ENCODE measurements around the gene CSRP1. TPM values are rescaled to one million over a fixed set of nuclear protein-coding genes. Genes with fewer than 3 reads are reported as not detected.
"Not testable (repeated sequence)": the region's sequence is repeated elsewhere in the genome, so short reads cannot be mapped to it uniquely, and the experiment has no call there.

The CSRP1 gene
- 100 to 1,000 TPM; 130 to 137 (median 136) TPM for polyA plus RNA-seq (ENCODE audit: insufficient read length in 3 of 3)

DNA sequence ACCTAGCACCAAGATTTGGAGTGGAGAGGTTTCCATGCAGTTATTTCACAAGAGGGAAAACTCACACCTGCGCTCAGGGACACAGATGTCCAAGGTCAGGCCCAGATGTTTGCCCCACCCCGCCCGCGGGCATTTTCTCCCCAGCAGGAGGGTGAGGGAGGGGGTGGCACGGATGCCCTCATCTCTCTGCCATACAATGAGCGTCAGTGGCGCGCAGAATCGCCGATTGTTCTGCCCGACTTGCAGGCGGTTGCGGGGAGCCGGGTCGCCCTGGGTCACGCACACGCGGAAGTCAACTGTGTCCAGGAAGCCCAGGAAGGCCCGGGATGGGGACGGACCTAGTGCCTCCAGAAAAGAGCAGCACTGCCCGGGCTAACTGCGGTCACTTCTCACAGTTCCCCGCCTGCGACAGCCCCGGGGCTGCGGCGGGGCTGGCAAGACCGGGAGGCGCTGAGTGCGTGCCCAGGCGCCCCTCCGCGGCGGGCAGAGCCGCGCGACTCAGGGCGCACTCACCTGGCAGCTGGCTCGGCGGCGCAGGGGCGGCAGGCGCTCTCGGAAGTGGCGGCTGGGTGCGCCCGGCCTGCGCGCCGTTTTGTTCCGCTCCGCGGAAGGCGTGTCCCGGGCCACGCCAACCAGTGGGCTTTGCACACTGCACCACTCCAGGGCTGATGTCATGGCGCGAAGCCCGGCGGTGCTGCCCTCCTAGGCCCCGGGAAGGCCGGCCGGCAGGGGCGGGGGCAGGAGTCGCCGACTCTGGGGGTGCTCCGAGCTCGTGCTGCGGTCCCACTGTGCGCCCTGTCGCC is at the start of gene CSRP1:
Gene CSRP1 (minus strand): TSS at position 567 of the 803 bp plus-strand sequence. CDS start 10,820 bp downstream, outside the sequence.
- no peak for DNase-seq (ENCODE audit: low read depth in 3 of 3, low spot score in 2 of 3)

DNA sequence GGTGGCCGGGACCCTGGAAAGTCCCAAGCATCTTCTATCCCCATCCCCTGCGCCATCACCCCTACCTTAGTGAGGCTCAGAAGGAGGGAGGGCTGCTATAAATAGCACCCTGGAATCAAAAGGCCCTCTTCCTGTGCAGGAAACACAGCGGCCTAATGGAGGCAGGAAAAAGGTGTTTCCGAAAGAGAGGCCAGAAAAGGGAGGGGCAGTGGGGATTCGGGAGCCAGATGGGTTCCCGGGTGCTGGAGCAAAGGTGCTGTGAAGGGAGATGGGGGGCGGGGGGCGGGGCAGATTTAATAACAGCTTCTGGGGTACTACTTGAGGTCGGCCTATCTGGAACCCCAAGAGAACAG is 48.6 kb upstream of the CSRP1 start:
- DNase-seq (ENCODE audit: low read depth in 3 of 3, low spot score in 2 of 3), result no peak

DNA sequence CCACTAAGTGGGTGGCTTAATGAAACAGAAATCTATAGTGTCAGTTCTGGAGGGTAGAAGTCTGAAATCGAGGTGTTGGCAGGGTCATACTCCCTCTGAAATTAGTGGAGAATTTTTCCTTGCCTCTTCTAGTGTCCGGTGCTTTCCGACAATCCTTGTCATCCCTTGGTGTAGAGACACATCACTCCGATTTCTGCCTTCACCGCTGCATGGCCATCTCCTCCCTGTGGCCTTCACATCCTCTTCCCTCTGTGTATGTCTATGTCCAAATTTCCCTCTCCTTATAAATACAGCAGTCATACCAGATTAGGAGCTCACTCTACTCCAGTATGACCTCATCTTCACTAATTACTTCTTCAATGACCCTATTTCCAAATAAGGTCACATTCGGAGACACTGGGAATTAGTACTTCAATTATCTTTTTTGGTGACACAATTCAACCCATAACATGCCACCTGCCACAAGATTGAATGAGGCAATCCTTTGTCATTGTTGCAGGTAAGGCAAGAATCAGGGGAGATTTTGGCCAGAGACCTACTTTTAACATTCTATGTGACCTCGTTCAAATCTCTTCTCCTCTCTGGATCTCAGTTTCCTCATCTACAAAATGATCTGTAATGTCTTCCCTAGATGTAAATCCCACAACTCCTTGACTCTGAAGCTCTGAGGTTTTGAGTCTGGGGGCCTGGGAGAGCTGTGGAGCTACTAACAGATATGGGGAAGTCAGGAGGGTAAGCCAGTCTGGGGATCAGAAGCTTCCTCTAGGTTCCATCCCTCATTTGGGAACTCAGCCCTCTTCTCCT is 48.1 kb upstream of the CSRP1 start:
- DNase-seq (ENCODE audit: low read depth in 3 of 3, low spot score in 2 of 3), result no peak

DNA sequence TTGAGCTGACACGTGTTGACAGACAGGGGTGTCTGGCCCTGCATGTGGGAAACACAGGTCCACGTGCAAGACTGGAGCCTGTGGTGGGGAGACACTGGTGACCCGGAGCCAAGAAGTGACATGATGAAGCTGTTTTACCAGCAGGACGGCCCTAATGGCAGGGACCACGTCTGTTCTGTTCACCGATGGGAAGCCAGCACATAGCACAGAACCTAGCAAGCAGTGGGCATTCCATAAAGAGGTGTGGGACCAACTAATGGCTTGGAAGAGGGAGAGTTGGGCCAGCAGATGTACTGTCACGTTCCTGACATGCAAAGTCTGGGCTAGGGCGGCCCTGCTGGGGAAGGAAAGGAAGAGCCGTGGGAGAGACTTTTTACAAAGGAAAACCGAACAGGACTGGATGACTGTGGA is 47.3 kb upstream of the CSRP1 start:
- DNase-seq (ENCODE audit: low read depth in 3 of 3, low spot score in 2 of 3), result no peak

DNA sequence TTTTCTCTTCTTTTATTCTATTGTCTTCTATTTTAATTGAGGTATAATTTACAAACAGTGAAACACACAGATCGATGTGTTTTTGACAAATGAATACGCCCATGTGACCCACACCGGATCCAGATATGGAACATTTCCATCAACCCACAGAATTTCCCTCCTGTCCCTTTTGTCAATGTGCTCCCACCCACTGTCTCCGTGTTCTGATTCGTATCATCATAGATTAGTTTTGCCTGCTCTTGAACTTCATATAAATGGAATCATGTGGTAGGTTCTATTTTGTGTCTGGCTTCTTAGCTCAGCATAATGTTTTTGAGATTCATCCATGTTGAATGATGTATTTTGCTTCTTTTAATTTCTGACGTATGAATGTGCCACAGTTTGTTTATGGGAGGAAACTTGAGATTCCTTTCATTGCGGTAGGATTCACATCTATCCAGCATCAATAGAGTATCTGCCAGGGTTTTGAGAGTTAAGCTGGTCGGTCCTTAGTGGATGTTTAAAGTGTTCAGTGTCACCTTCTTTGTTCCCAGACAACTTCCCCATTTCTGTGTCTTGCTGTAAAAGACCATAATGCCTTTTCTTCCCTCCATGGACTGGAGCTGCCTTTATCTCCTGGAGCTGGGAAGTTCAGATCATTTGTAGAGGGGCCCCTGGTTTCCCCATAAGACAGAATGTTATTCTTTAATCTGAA is 46.7 kb upstream of the CSRP1 start:
- DNase-seq (ENCODE audit: low read depth in 3 of 3, low spot score in 2 of 3), result no peak

DNA sequence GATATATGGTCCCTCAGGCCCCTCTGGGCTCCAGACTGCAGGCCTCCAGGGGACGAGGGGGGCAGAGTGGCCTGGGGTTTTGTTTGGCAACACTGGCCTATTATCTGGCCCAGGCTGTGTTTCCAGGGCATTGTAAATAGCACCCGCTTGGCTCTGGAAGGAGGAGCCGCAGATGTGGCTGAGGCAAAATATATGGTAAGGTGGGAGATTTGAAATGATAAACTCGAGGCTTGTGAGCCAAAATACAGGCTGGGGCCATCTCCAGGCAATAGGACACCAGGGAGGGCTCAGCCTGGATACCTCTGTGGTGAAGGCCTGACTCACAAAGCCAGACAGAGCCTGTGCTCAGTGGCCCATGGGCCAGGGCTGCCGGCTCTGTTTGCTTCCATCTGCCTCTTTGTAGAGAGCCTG is 46.0 kb upstream of the CSRP1 start:
- DNase-seq (ENCODE audit: low read depth in 3 of 3, low spot score in 2 of 3), result no peak

DNA sequence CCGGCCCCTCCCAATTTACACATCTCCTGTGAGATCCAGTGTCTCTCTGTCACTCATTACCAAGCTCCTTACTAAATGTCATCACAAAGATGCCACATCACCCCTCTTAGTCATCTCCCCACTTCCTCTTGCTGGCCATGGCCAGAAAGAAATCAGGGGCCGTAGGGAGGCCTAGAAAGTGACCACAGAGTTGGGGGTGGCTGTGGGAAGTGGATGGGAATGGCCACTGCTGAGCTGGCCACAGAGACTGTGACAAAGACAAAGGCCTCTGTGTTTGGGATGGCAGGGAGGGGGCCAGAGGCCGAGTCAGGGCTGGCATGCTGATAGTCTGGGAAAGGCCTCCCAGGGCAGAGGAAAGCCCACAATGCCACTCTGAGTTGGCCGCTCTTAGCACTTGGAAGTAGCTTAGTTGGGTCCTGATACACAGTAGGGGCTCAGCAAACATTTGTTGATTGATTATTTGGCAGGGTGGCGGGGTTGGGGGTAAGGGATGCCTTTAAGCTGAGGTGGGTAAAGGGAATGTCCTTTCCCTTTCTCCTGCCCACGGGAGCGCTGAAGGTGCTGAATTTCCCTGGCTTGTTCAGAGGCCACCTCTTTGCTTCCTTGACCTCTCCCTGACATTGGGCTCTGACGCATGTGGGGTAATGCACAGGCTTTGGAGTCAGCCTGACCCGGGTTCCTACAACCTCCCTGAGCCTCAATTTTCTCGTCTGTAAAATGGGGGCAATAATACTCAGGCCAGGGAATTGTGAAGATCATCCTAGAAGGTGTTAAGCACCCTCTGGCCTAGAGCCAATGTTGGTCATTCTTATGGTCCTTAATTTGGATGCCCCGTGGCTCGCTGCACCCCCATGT is 45.2 kb upstream of the CSRP1 start:
- DNase-seq (ENCODE audit: low read depth in 3 of 3, low spot score in 2 of 3), result no peak

DNA sequence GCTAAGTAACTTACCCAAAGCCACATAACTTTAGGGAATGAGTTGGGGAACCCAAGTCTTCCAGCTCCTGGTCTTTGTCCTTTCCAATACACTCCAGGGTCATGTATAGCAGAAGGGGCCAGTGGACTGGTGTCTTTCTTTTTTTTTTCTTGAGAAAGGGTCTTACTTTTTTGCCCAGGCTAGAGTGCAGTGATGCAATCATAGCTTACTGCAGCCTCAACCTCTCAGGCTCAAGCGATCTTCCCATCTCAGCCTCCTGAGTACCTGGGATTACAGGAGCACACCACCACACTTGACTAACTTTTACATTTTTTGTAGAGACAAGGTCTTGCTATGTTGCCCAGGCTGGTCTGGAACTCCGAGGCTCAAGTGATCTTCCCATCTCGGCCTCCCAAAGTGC is 44.2 kb upstream of the CSRP1 start:
- no peak for DNase-seq (ENCODE audit: low read depth in 3 of 3, low spot score in 2 of 3)

DNA sequence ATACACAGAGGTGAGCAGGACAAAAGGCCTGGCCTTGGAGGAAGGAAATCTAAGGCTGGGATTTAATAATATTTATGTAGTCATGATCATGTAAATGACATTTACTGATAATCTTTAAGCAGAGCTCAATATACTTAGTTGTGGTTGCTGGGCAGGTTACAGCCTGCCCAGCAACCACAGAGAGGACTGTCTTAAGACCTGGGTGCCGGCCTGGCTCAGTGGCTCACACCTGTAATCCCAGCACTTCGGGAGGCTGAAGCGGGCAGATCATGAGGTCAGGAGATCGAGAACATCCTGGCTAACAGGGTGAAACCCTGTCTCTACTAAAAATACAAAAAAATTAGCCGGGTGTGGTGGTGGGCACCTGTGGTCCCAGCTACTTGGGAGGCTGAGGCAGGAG is 42.6 kb upstream of the CSRP1 start:
- DNase-seq (ENCODE audit: low read depth in 3 of 3, low spot score in 2 of 3), result not testable (repeated sequence)

DNA sequence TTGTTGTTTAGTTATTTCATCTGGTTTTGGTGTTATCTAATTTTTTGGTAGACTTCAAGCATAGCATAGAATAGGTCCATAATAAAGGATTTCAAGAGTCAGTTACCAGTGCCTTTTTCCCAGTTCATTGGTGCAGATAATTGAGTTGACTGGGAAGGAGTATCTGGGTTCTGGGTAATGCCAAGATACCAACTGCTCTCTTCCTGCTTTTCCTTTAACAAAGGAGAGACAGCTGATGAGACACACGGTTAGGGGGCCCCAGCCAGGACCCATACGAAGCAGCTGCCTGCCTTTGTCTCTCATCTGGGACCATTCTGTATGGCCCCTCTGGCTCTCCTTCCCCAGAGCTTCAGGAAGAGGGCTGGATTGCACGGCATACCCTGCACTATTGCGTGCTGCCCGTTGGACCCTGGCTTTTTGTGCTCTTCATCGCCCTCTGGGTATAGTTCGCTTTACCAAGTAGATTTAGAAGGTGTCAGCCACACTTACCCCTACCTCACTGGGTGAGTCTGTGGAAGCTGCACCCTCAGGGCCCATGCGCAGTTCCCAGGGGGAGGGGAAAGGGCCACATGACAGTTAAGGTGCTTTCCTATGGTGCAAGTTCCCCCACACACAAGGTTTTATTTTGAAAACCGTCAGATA is 39.0 kb upstream of the CSRP1 start:
- no peak for DNase-seq (ENCODE audit: low read depth in 3 of 3, low spot score in 2 of 3)

DNA sequence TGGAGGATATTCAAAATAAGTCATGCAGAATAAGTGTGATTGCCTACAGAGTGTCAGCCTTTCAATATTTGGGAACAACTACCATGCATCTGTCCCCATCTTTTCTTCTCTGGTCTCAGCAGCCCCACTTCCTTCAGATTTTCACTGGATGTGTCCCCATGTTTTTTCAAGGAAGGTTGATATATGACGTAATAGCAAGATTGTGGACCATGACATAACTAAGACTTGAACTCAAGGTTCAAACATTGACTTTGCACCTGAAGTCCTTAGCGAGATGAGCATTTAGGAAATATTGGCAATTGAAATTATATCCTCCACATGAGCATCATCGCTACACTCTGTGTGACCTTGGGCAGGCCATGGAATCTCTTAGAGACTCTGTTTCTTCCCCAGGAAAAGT is 37.8 kb upstream of the CSRP1 start:
- no peak for DNase-seq (ENCODE audit: low read depth in 3 of 3, low spot score in 2 of 3)

DNA sequence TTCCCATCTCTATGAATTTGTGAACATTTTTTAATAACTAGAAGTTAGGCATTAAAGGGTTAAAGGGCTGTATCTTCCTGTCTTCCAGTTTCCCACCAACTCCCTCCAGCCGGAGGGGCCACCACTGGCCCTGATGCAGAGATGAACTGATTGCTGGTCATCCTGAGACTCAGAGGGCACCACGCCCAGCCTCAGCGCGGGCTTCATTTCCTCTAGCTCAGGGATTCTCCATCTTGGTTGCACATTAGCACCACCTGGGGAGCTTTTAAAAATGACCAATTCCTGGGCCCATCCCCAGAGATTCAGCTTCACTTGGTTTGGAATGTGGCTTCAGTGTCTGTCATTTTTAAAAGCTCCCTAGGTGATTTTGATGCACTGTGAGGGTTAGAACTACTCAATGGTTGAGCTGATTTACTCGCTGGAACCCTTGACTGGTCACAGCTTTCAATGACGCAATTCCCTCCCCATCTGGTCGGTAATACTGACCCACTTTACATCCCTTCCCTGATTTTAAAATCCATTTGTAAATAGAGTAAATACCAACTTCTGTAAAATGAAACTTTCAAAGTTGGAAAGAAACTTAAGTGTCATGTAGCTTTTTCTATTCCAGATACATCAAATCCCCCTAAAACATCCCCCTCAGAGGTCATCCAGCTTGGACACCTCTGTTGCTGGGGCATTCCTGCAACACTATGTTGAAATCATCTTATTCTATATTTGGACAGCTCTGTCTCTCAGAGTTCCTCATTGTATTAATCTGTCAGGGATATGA is 37.1 kb upstream of the CSRP1 start:
- no peak for DNase-seq (ENCODE audit: low read depth in 3 of 3, low spot score in 2 of 3)

DNA sequence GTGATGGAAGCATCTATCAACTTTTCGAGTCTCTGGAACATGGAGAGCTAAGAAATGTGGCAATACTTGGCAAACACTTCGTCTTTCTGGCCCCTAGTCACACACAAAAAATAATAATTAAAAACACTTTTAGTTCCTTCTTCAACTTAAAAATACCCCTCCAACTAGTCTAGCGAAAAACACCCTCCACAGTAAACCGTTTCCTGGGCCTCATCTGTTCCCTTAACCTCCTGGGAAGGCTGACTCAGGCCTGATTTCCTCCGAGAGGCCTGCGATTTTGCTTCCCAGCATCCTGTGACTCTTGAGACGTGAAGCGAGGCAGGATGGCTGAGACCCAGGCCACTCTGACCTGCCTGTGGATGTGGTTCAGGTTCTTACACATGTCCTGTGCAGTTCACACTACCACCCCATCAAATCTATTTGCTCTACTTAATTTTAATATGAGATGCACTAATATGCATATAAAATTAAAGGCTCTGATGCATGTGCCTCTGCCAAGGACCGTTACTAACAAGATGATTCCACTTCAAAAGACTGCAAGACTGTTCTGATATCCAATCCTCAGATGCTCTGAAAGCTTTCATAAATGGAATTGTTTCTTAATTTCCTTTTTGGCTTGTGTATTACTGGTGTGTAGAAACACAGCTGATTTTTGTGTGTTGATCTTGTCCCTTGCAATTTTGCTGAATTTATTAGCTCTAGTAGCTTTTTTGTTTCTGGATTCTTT is 35.5 kb upstream of the CSRP1 start:
- DNase-seq (ENCODE audit: low read depth in 3 of 3, low spot score in 2 of 3), result no peak

DNA sequence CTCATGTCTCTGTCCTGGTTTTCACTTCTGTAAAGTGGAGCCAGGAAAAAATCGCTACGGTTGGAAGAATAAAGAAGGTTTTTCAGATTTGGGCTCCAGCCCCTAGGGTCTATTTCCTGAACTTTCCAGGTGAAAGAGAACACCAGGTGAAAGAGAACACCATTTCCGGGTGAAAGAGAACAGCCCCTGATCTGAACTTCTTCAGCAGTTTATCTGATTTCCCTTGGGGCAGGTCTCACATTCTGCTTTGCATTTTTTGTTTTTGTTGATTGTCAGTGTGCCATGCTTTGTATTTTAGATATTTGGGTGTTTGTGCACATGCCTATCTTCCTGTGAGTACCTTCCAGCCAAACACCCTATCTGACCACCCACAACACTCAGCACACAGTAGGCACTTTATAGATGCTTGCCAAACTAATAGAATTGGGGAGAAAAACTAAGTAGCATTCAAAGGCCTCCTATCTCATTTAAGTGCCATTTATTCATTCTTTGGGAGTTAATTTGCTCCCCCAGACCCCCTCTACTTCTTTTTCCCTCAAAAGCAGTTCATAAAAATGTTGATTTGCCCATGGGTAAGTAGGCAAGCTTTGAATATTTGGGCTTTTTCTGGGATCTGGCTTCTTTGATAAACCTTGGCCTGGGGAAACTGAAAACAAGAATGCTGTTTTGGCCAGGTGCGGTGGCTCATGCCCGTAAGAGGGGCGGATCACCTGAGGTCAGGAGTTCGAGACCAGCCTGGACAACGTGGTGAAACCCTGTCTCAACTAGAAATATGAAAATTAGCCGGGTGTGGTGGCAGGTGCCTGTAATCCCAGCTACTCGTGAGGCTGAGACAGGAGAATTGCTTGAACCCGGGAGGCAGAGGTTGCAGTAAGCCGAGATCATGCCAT is 34.2 kb upstream of the CSRP1 start:
- no peak for DNase-seq (ENCODE audit: low read depth in 3 of 3, low spot score in 2 of 3)

DNA sequence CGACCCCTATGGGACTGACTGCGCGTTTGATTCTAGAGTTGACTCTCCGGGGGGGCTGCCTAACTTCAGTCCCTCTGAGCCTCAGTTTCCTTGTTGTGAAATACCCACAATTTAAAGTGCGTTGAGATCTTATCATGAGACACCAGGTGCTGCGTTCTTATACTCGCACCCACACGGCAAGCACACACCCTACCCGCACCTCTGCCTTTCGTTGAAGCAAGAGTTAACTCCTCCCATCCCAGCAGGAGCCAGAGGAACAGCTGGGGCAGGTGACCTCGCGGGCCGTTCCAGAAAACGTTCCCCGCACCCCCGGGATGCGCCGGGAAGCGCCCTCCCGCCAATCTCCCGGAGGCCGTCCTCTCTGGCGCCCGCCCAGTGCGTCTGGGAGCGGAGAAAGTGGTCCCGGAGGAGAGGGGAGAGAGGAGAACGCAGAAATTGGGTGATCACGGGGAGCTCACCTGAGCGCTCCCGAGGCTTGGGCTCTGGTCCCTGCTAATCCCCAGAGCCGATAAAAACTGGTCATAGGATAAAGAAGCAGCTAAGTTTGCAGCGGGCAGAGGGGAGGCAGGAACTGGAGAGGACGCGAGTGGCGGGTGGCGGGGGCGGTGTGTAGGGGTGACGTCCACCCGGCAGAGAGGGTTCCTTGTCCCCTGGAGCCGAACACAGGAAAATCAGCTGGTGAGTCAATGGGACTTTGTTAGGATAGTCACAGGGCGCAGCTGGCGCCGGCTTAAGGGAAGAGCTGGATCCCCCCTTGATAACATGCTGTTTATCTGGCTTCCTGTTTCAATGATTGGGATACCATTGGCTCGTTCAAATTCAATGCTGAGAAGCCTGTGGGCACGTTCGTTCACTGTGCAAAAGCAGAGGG is 32.9 kb upstream of the CSRP1 start:
- no peak for DNase-seq (ENCODE audit: low read depth in 3 of 3, low spot score in 2 of 3)

All from right renal cortex interstitium (tissue), 3 donors.